Prostate gland (tissue), 2 donors: Measurements from ENCODE around the gene PSG2.
"Not testable (repeated sequence)": the region's sequence is repeated elsewhere in the genome, so short reads cannot be mapped to it uniquely, and the experiment has no call there.

Source experiments
- CTCF ChIP-seq, 4 experiments: fragments of 200-600 bp in 2 of 4; fragments of 450-650 bp in 2 of 4; sonication (generic) in 2 of 4; IDR thresholded peaks; 1 replicate in 3 of 4; 2 replicates in 1 of 4; pipeline ENCODE4 v1.5.1; 2016 to 2019; ENCODE audit warnings: antibody characterized with exemption in 4 of 4, mild to moderate bottlenecking in 2 of 4, moderate library complexity in 2 of 4
- POLR2A ChIP-seq: fragments of 450-650 bp; IDR thresholded peaks from one replicate; pipeline ENCODE4 v1.6.1; 2016; ENCODE audit warnings: antibody characterized with exemption, mild to moderate bottlenecking
- POLR2AphosphoS5 ChIP-seq: sonication (generic); formaldehyde crosslinking; IDR thresholded peaks from one replicate; pipeline ENCODE4 v1.6.1; 2017; ENCODE audit warnings: antibody characterized with exemption

- not testable (repeated sequence) for TF ChIP-seq CTCF (IDR thresholded peaks at IDR 0.05); POLR2A; POLR2AphosphoS5
Measured at GRCh38 chr19:43022098-43022497, 60.4 kb downstream of the PSG2 start.
